GM21381 (cell line): ENCODE results near the gene OSBPL10.
A peak's percentile ranks its signal among the peaks of the same experiment; 100 is the strongest.
"Not testable (repeated sequence)": the region's sequence is repeated elsewhere in the genome, so short reads cannot be mapped to it uniquely, and the experiment has no call there.

Experiments used
- ATAC-seq: cut with Tn5 transposase; IDR thresholded peaks from one replicate; pipeline ENCODE4 v1.9.1; 2021; ENCODE audit warnings: mild to moderate bottlenecking, moderate library complexity; ENCODE audit not compliant: unreplicated experiment

OSBPL10 gene

DNA sequence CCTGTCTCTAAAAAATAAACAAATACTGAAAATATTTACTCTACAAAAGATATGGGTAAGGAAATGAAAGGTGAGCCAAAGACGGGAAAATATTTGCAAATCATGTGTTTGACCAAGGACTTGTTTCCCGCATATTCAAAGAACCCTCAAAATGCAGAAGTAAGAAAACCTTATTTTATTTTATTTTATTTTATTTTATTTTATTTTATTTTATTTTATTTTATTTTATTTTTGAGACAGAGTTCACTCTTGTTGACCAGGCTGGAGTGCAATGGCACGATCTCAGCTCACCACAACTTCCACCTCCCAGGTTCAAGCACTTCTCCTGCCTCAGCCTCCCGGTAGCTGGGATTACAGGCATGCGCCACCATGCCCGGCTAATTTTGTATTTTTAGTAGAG lies 11.9 kb upstream of the OSBPL10 start:
- not testable (repeated sequence) for ATAC-seq

DNA sequence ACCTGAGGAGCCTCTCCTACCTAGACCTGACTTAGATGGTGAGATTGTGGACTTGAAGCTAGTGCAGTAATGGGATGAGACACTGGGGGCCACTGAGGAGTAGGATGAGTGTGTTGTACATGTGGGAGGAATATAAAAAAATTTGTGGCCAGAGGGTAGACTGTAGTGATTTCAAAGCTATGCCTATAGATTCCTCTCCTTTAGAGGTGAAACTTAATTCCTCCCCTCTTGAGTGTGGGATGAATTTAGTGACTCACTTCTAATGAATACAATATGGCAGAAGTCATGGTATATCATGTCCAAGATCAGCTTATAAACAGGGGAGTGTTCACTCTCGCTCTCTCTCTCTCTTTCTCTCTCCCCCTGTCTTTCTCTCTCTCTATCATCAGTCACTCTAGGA lies 7.2 kb upstream of the OSBPL10 start:
- ATAC-seq, result no peak

DNA sequence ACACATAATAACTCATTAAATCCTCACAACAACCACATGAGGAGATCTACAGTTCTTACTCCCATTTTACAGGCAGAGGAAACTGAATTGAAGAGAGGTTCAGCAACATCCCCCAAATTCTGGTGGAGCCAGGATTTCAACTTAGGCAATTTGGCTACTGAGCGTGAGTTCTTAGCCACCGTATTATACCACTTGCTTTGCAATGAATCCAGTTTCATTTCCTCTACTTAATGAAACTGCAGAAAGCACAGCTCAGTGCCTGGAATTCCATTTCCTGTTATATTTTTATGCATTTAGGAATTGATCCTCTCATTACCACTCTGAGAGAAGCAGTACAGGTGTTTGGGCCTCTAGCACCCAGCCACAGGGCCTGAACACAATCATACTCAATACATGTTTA lies 4.8 kb upstream of the OSBPL10 start:
- no peak for ATAC-seq

DNA sequence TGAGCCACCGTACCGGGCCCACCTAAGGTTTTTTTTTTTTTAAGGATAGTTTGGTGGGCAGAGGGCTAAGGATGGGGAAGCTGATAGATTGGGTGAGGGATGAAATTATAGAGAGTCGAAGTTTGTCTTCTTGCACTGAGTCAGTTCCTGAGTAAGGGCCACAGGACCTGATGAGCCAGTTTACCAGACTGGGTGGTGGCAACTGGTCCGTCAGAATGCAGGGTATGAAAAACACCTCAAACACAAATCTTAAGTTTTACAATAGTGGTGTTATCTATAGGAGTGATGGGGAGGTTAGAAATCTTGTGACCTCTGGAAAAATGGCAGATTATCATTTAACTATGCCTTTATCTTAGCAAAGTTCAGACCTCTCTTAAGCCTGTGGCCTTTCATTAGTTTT lies 3.3 kb upstream of the OSBPL10 start:
- ATAC-seq, result no peak

DNA sequence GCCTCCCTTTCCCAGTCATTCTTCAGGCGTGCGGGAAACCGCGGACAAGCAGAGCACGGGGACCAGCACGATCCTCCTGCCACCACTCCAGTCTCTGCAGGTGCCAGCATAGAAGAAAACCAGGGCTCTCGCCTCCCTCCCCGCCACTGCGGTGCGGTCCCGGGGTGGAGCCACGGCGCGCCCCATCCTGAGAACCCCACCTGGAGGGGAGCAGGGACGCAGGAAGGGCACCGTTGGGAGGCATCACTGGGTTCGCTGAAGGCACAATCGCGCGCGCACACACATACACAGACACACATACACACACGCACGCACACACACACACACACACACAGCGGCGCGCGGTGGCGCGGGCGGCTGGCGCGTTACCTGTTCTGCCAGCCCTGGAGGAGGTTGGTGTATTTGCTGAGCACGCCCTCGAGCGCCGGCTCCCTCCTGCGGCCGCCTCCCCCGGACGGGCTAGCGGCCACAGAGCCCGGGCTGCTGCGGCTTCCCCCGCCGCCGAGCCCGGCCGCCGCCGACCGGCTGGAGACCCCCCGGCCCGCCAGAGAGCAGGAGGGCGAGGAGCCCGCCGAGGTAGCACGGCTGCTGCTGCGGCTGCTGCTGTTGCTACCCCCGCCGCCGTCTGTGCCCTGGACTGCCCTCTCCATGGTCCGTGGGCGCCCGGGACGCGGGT lies 394 bp downstream of the OSBPL10 start:
- no peak for ATAC-seq

DNA sequence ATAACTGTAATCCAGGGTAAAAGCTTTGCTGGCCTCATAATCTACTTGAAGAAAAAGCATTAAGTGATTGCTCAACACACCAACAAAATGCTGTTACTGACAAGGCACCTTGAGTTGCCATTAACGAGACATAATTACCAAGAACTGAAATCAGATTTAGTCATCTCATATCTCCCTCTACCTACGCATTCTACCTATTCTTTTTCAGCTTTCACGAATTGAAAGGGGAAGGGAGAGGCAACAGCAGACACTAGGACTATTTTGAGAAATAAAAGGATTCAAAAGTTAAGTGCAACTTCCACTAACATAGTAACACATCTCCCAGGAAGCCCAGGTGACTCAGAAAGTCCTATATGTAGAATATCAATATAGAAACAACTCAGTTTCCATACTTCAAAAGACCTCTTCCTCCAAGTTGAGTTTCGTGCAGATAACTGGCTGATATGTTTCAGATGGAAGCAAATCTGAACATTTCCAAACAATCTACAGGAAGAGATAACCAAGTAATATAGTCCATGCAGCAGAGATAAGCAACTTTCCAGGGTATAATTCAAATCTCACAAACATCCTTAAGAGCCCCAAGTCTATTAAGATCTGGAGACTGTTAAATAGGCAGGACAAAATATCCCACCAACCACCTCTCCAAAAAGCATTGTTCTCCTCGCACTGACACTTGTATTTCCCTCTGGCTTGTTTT lies 1.9 kb downstream of the OSBPL10 start:
- peak; percentile 50 for ATAC-seq

DNA sequence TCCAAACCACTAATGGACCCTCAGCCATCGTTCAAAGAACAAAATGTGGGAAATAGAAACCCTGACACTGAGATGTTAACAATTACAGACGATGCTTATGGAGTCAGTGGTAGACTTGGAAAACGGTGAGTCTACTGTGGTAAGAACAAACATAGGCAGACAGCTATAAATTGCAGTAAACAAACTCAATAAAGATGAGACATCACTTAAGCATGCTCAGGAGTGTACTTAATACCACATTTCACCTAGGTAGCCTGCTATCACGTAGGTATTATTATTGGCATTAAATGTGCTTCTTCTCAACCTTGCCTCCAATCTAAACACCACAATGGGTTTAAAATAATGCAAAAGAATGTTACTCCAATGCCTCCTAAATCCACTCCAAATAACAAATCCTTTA lies 2.5 kb downstream of the OSBPL10 start:
- no peak for ATAC-seq

DNA sequence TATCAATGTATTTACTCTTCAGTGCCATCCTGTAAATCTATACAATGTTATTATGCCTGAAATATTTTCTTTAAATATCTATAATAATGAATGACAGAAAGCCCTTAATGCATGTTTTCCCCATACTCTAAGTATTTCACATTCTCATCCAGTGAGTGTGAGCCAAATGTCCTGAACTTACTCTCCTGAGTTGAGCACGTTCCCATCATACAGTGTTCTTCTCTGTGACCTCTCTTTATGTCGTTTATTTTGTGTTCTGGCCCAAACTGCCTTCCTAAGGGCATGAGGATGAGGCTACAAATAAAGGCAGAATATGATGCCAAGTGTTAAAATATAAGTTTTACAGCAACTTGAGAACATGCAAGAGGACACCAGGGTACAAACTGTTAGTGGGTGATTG lies 3.3 kb downstream of the OSBPL10 start:
- ATAC-seq, result no peak

DNA sequence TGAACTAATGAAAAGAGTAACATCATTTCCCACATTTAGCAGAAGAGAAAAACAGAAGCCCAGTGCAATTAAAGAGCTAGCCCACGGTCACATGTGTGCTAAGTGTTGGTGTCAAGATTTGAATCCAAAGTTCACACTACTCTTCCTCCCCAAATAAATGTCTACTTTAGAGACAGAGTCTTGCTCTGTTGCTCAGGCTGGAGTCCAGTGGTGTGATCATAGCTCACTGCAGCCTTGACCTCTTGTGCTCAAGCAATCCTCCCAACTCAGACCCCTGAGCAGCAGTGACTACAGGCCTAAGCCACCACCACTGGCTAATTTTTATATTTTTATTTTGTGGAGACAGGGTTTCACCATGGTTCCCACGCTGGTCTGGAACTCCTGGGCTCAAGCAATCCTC lies 4.8 kb downstream of the OSBPL10 start:
- ATAC-seq, result no peak

DNA sequence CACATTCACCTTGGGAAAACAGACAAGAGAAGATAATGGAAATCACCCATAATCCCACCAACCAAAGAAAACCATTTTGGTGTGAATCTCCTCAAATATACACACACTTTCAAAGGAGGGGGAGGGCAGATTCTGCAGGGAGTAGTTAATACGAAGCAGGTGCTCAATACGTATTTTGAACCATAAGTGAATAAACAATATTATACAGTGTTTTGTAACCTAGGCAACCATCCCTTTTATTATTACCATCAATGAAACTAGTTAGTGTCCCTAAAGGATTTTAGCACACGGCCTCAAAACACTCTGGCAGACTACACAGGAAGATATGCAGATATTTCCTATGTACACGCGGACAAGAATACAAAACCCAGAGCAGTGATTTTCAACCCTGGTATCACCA lies 6.1 kb downstream of the OSBPL10 start:
- no peak for ATAC-seq

DNA sequence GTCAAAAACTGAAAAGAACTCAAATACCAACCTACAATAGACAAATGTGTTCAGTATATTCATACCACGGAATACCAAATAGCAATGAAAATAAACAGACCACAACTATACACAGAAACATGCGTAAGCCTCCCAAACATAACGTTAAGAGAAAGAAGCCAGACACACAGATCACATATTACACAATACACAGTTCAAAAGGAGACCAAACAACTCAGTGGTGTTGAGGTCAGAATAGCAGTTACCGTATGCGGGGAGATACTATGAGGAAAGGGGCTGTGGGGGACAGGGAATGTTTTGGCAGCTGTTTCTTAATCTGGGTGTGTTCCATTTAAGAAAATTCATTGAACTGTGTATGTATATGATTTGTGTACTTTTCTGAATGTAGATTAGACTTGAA lies 6.6 kb downstream of the OSBPL10 start:
- ATAC-seq, result no peak

DNA sequence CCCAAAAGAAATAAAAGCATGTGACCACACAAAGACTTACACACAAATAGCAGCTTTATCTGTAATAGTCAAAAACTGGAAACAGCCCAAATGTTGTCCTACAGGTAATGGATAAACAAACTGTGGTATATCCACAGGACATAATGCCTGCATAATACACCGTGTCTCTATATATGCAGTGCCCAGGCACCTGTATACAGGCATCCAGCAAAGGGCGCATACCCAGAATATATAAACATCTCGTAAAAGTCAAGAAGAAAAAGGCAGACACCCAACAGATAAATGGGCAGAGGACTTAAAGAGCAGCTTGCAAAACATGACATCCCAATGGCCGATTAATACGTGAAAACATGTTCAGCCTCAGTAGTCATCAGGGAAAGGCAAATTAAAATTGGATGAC lies 7.2 kb downstream of the OSBPL10 start:
- ATAC-seq, result no peak

DNA sequence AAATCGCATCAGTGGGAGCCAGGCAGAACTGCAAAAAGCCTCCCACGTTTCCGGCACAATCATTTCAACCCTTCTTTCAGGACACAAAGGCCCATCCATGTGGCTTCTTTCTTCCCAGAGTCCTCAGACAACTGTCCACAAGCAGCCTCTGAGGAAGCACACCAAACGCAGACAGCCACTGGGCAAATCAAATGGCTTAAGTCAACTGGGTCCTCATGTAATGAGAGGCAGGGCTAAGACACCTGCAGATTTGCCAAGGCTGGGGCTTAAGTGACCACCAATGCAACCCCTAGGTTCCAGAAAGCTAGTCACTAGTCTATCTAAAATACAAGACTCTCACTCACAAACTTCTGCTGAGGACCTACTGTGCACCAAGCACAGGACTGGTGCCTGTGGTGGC lies 8.0 kb downstream of the OSBPL10 start:
- ATAC-seq, result no peak

DNA sequence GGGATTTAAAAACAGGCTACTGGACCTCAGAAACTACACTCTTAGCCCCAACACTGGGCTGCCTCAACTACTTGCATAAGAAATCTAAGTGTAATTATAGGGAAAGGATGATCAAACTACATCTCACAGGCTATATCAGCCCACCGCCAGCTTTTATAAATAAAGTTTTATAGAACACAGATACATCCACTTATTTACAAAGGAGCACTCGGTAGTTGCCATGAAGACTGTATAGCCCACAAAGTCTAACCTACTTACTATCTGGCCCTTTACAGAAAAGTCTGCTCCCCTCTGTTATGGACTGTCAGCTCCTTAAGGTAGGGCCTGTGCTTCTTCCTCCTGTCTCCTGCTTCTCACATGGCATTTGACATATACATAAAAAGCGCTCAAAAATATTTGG lies 9.5 kb downstream of the OSBPL10 start:
- ATAC-seq, result no peak

DNA sequence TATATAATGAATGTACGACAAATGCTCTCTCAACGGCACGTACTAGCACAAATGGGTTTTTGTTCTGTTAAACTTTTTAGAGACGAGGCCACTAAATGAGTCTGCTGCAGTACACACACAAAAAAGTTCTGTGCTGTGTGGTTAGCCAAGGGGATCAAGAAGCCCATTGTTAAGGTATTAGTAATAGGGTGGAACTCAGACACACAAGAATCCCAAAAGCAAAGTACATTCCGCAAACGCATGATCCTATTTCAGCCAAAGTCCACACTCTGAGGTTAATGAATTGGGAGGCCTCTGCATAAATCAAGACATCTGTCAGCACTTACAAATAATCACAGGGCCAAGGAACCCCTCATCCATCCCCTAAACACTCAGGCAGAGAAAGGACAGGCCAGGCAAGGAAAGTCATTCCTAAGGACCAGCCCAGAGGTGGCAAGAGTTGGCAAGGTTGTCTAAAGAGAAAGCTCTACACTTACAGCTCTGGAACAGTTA lies 12.1 kb downstream of the OSBPL10 start:
- no peak for ATAC-seq

DNA sequence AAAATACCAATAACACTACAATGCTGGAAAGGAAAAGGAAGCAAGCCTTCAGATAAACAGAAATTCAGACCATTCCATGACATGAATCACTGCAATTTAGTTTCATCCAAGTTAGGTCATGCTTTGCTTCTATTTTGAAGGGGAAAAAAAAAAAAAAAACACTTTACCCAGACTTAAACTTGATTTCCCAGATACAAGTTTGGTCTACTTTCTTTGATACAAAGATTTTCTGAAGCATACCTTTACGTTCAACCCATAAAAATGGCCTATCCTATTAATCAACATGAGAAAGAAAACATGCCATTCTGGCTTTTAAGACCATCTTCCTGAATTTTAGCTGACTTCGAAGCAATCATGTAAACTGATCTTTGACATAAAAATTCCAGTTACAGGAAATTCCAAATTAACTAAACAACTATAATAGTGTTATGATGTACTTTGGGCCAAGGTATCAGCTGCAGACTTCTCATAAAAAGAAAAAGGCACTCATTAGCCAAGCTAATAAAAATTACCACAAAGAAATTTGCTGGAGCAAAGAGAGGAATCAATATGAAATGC lies 12.6 kb downstream of the OSBPL10 start:
- no peak for ATAC-seq

DNA sequence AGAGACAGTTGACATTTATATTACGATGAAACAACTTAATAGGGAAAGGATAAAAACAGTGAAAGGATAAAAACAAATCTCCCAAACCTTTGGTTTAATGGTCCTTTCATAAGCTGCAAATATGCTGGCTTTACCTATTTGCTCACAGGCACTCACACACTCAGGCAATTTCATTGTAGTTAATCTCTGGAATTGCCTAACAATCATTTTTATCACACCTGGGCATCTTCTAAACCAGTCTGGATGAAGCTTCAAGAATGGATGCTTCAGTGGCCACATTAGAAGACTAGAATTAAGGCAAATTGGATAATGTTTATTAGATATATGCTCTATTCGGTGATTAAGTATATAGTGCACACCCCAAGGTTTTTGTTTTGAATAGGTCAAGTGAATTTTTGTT lies 13.5 kb downstream of the OSBPL10 start:
- ATAC-seq, result no peak

DNA sequence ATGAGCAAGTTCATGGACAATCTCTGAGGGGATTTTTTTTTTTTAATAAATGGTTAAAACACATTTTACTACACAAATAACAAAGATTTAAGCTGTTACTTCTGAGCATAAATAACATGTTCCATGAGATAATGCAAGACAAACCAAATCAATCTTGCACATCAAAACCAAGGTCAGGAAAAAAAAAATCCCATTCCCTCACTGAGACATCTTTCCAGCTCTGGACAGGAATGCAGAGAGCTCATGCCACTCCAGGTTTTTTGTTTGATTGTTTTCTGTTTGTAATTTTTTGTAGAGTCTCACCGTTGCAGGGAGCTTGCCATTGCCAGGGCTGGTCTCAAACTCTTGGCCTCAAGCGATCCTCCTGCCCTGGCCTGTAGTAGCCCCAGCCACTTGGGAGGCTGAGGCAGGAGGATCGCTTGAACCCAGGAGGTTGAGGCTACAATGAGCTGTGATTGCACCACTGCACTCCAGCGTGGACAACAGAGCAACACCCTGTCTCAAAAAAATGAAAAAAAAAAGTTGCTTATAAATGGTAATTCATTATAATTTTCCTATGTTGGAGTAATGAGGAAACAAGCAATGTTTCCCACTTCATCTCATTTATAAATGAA lies 14.0 kb downstream of the OSBPL10 start:
- no peak for ATAC-seq

DNA sequence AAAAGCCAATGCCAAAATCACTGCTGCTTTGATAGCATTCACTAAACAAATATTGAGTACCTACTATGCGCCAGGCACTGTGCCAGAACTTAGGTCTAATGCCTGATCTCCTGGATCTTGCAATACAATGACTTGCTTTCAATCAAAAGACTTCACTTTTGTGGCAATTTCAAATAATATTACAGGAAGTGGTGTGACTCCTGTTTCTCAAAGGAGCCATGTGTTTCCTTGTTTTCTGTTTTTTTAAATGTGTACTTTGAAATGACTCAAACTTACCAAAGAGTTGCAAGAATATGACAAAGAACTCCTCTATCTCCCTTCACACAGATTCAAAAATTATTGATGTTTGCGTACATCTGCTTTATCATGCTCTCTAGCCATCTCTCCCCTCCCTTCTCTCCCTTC lies 18.3 kb downstream of the OSBPL10 start:
- ATAC-seq, result no peak

DNA sequence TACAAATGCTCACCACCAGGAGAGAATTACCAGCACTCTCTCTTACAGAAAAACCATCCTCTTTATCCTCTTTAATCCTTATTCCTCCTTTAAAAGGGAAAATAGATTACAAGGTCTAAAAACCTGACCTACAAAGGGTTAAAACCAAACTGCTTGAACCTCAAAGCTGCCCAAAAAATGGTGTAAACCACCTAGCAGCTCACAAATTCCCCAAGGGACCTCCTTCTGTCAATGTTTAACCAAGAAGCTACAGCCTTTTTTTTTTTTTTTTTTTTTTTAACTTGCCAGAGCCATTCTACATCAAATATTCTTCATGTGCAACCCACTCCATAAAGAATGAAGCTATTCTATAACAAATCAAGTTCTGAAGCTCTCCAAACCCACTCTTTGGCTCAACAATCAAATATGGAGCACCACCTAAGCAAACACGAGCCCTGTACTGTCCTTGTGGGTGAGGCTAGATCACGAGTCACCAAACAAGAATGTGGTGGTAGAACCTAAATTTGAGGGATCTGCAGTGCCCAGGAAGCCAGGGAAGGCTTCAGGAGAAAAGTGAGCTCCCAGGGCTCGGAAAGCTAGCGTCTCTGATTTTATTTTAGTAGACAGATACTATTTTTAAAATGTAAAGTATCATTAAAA lies 20.1 kb downstream of the OSBPL10 start:
- peak; percentile 77 for ATAC-seq
